ENCODE results near the gene SERGEF.

SERGEF gene

GRCh38 chr11:17776212-17776875, 236.5 kb downstream of the SERGEF start:
- H3K4me2 ChIP-seq (ENCODE audit: low read length) = no peak overlapping the region
- no peak overlapping the region for H3K4me3 ChIP-seq (ENCODE audit: low read length)
- no peaks in the 10 kb centered on the region for H3K9me2 ChIP-seq (replicated peaks; ENCODE audit: control insufficient read depth, low read length)
- no peaks in the 10 kb centered on the region for H3K9me3 ChIP-seq (ENCODE audit: control insufficient read depth, insufficient read depth, low read length)
- H3F3A ChIP-seq (ENCODE audit: control insufficient read depth, insufficient read depth) = no peaks in the 10 kb centered on the region
- H4K20me1 ChIP-seq (ENCODE audit: control insufficient read depth, insufficient read depth, low read depth, low read length) = no peaks in the 10 kb centered on the region
- no peaks in the 10 kb centered on the region for H3K79me2 ChIP-seq (ENCODE audit: control insufficient read depth, low read length)
- H3K4me1 ChIP-seq (ENCODE audit: control insufficient read depth, low read length) = no peaks in the 10 kb centered on the region
- TF ChIP-seq CTCF (IDR thresholded peaks at IDR 0.05; ENCODE audit: low read depth, low read length, poor library complexity, severe bottlenecking) = no peak
- no peak for TF ChIP-seq EZH2phosphoT487 (IDR thresholded peaks at IDR 0.05; ENCODE audit: borderline replicate concordance, low read length)
- H3K36me3 ChIP-seq (ENCODE audit: control insufficient read depth, low read length) = no peaks in the 10 kb centered on the region
- H3K27me3 ChIP-seq (ENCODE audit: control insufficient read depth, low read length) = no peaks in the 10 kb centered on the region
- no peak overlapping the region for H3K27ac ChIP-seq (ENCODE audit: low read depth, low read length)

GRCh38 chr11:17775507-17776211, 237.2 kb downstream of the SERGEF start:
- no peaks in the 10 kb centered on the region for H3K79me2 ChIP-seq (ENCODE audit: control insufficient read depth, low read length)
- no peak overlapping the region for H3K27ac ChIP-seq (ENCODE audit: low read depth, low read length)
- no peaks in the 10 kb centered on the region for H3F3A ChIP-seq (ENCODE audit: control insufficient read depth, insufficient read depth)
- H4K20me1 ChIP-seq (ENCODE audit: control insufficient read depth, insufficient read depth, low read depth, low read length) = no peaks in the 10 kb centered on the region
- no peaks in the 10 kb centered on the region for H3K9me3 ChIP-seq (ENCODE audit: control insufficient read depth, insufficient read depth, low read length)
- H3K4me1 ChIP-seq (ENCODE audit: control insufficient read depth, low read length) = no peaks in the 10 kb centered on the region
- no peaks in the 10 kb centered on the region for H3K36me3 ChIP-seq (ENCODE audit: control insufficient read depth, low read length)
- no peak overlapping the region for H3K4me3 ChIP-seq (ENCODE audit: low read length)
- no peaks in the 10 kb centered on the region for H3K9me2 ChIP-seq (replicated peaks; ENCODE audit: control insufficient read depth, low read length)
- H3K27me3 ChIP-seq (ENCODE audit: control insufficient read depth, low read length) = no peaks in the 10 kb centered on the region
- H3K4me2 ChIP-seq (ENCODE audit: low read length) = no peak overlapping the region
- TF ChIP-seq CTCF (IDR thresholded peaks at IDR 0.05; ENCODE audit: low read depth, low read length, poor library complexity, severe bottlenecking) (no peak), EZH2phosphoT487 (IDR thresholded peaks at IDR 0.05; ENCODE audit: borderline replicate concordance, low read length) (no peak)

- Histone ChIP-seq H3K4me2 (ENCODE audit: low read length) (no peak overlapping the region), H3K36me3 (ENCODE audit: control insufficient read depth, low read length) (no peaks in the 10 kb centered on the region), H3K9me3 (ENCODE audit: control insufficient read depth, insufficient read depth, low read length) (no peaks in the 10 kb centered on the region), H3K4me1 (ENCODE audit: control insufficient read depth, low read length) (no peaks in the 10 kb centered on the region), H3K27ac (ENCODE audit: low read depth, low read length) (no peak overlapping the region), H4K20me1 (ENCODE audit: control insufficient read depth, insufficient read depth, low read depth, low read length) (no peaks in the 10 kb centered on the region), H3K4me3 (ENCODE audit: low read length) (no peak overlapping the region), H3K79me2 (ENCODE audit: control insufficient read depth, low read length) (no peaks in the 10 kb centered on the region), H3F3A (ENCODE audit: control insufficient read depth, insufficient read depth) (no peaks in the 10 kb centered on the region), H3K27me3 (ENCODE audit: control insufficient read depth, low read length) (no peaks in the 10 kb centered on the region), H3K9me2 (replicated peaks; ENCODE audit: control insufficient read depth, low read length) (no peaks in the 10 kb centered on the region)
- TF ChIP-seq CTCF (IDR thresholded peaks at IDR 0.05; ENCODE audit: low read depth, low read length, poor library complexity, severe bottlenecking) (no peak), EZH2phosphoT487 (IDR thresholded peaks at IDR 0.05; ENCODE audit: borderline replicate concordance, low read length) (no peak)
Measured at GRCh38 chr11:17775035-17775348, 237.9 kb downstream of the SERGEF start.
